Measurements from ENCODE around the gene ZC3H10.
"Not testable (repeated sequence)": the region's sequence is repeated elsewhere in the genome, so short reads cannot be mapped to it uniquely, and the experiment has no call there.

Gene ZC3H10

GRCh38 chr12:56154246-56154771 lies 36.2 kb downstream of the ZC3H10 start:
- Histone ChIP-seq H3K4me3 (ENCODE audit: low read length) (no peak overlapping the region), H3K27me3 (ENCODE audit: control insufficient read depth, insufficient read depth, low read length) (no peaks in the 10 kb centered on the region), H3K36me3 (ENCODE audit: control insufficient read depth, insufficient read depth, low read length) (peaks cover 4% of the 10 kb centered on the region), H3K27ac (ENCODE audit: low read depth, low read length) (no peak overlapping the region), H3K4me1 (ENCODE audit: control insufficient read depth, insufficient read depth, low read length) (peaks cover 9% of the 10 kb centered on the region), H3K9ac (ENCODE audit: low read length) (no peak overlapping the region)

- Histone ChIP-seq H3K9ac (ENCODE audit: low read length) (no peak overlapping the region), H3K27me3 (ENCODE audit: control insufficient read depth, insufficient read depth, low read length) (no peaks in the 10 kb centered on the region), H3K27ac (ENCODE audit: low read depth, low read length) (no peak overlapping the region), H3K4me3 (ENCODE audit: low read length) (no peak overlapping the region), H3K36me3 (ENCODE audit: control insufficient read depth, insufficient read depth, low read length) (peaks cover 8% of the 10 kb centered on the region), H3K4me1 (ENCODE audit: control insufficient read depth, insufficient read depth, low read length) (peaks cover 11% of the 10 kb centered on the region)
Measured at GRCh38 chr12:56154818-56155217, 36.8 kb downstream of the ZC3H10 start.

DNA sequence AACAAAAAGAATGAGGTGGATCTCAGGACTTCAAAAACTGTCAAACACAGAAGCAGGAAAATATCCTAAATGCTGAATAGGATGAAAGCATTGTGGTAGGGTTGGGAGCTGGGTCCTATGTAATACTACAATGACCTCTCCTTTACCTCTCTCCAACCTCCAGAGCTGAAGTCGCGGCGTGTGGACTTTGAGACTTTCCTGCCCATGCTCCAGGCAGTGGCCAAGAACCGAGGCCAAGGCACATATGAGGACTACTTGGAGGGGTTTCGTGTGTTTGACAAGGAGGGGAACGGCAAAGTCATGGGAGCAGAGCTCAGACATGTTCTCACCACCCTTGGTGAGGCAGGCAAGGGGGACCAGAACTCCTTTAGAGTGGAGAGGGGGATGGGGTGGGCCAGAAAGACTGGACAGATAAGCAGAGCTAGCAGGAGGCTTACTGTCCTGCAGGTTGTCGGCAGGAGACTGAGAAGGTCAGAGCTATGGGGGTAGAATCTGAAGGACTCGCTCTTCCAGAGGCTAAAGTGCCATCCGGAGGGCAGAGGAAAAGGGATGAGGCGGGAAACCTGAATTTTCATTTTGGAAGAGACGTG lies 37.3 kb downstream of the ZC3H10 start:
- H3K9ac ChIP-seq (ENCODE audit: low read length), result no peak overlapping the region
- H3K4me1 ChIP-seq (ENCODE audit: control insufficient read depth, insufficient read depth, low read length), result peaks cover 14% of the 10 kb centered on the region
- no peak overlapping the region for H3K27ac ChIP-seq (ENCODE audit: low read depth, low read length)
- H3K36me3 ChIP-seq (ENCODE audit: control insufficient read depth, insufficient read depth, low read length), result peaks cover 12% of the 10 kb centered on the region
- H3K4me3 ChIP-seq (ENCODE audit: low read length), result no peak overlapping the region
- H3K27me3 ChIP-seq (ENCODE audit: control insufficient read depth, insufficient read depth, low read length), result no peaks in the 10 kb centered on the region

DNA sequence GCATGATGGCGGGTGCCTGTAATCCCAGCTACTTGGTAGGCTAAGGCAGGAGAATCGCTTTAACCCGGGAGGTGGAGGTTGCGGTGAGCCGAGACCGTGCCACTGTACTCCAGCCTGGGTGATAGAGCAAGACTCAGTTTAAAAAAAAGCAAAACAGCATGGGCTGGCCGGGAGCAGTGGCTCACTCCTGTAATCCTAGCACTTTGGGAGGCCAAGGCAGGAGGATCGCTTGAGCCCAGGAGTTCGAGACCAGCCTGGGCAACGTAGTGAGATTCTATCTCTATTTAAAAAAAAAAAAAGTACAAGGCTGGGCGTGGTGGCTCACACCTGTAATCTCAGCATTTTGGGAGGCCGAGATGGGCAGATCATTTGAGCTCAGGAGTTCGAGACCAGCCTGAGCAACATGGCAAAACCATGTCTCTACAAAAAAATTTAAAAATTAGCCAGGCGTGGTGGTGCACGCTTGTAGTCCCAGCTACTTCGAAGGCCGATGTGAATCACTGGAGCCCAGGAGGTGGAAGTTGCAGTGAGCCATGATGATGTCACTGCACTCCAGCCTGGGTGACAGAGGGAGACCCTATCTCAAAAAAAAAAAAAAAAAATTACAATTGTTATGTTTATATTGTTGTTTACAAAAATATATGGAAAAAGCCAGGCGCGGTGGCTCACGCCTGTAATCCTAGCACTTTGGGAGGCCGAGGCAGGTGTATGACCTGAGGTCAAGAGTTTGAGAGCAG lies 38.6 kb downstream of the ZC3H10 start:
- H3K36me3 ChIP-seq (ENCODE audit: control insufficient read depth, insufficient read depth, low read length), result peaks cover 24% of the 10 kb centered on the region
- H3K27me3 ChIP-seq (ENCODE audit: control insufficient read depth, insufficient read depth, low read length); H3K9ac ChIP-seq (ENCODE audit: low read length): not testable (repeated sequence)
- peak overlapping the region; percentile 99 for H3K4me3 ChIP-seq (ENCODE audit: low read length)
- H3K4me1 ChIP-seq (ENCODE audit: control insufficient read depth, insufficient read depth, low read length), result peaks cover 17% of the 10 kb centered on the region
- peak overlapping the region; percentile 88 for H3K27ac ChIP-seq (ENCODE audit: low read depth, low read length)

GRCh38 chr12:56157201-56158028 lies 39.3 kb downstream of the ZC3H10 start:
- peak overlapping the region; percentile 49 for H3K9ac ChIP-seq (ENCODE audit: low read length)
- peak overlapping the region; percentile 99 for H3K4me3 ChIP-seq (ENCODE audit: low read length)
- H3K36me3 ChIP-seq (ENCODE audit: control insufficient read depth, insufficient read depth, low read length), result peaks cover 32% of the 10 kb centered on the region
- peak overlapping the region; percentile 88 for H3K27ac ChIP-seq (ENCODE audit: low read depth, low read length)
- no peaks in the 10 kb centered on the region for H3K27me3 ChIP-seq (ENCODE audit: control insufficient read depth, insufficient read depth, low read length)
- peaks cover 20% of the 10 kb centered on the region for H3K4me1 ChIP-seq (ENCODE audit: control insufficient read depth, insufficient read depth, low read length)

DNA sequence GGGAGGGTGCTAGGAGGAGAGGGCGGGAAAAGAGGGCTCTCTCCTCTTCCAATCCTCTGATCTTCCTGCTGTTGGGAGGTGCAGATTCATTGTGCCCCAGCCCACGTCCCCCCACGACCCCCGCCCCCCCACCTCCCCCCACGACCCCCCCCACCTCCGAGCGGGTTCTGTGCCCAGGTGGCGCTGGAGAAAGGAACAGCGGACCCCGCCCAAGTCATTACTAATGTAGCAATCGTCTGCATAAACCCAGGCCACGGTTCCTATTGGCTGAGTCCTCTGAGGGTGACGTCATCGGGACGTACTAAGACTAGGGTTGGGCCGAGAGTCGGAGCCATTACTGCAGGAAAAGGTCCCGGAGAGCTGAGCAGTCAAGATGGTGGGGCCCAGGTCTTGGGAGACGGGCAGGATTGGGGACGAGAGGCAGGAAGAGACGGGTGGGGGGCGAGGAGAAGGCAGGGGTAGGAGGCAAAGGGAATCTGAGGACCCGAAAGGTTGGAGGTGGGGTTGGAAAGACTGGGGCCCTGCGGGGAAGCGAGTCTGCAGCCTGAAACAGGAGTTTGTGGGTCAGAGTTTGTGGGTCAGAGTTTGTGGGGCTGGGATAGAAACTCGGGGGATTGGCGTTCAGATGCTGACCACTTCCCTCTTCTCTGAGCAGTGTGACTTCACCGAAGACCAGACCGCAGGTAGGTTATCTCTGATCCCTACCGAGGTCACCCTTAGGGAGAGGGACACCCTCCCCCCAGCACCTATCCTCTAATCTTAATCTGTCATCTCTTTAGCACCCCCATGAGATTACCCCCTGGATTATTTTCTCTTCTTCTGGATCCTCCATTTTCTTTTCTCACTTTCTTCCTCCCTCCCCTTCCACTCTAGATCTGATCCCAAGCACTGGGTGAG lies 40.2 kb downstream of the ZC3H10 start, which contains the start of gene MYL6:
MYL6 (plus strand) TSS at position 331 of the 897 bp plus-strand sequence; CDS start at position 374, 43 bp downstream.
- H3K4me3 ChIP-seq (ENCODE audit: low read length), result peak within 1 kb of the TSS; percentile 99
- no peaks in the 10 kb centered on the region for H3K27me3 ChIP-seq (ENCODE audit: control insufficient read depth, insufficient read depth, low read length)
- peaks cover 19% of the 10 kb centered on the region for H3K4me1 ChIP-seq (ENCODE audit: control insufficient read depth, insufficient read depth, low read length)
- H3K27ac ChIP-seq (ENCODE audit: low read depth, low read length), result peak within 1 kb of the TSS; percentile 99
- peak within 1 kb of the TSS; percentile 99 for H3K9ac ChIP-seq (ENCODE audit: low read length)
- peaks cover 37% of the 10 kb centered on the region for H3K36me3 ChIP-seq (ENCODE audit: control insufficient read depth, insufficient read depth, low read length)

GRCh38 chr12:56158926-56159461 lies 40.9 kb downstream of the ZC3H10 start:
- Histone ChIP-seq H3K36me3 (ENCODE audit: control insufficient read depth, insufficient read depth, low read length) (peaks cover 37% of the 10 kb centered on the region), H3K9ac (ENCODE audit: low read length) (peak overlapping the region; percentile 99), H3K27me3 (ENCODE audit: control insufficient read depth, insufficient read depth, low read length) (no peaks in the 10 kb centered on the region), H3K4me3 (ENCODE audit: low read length) (peak overlapping the region; percentile 99), H3K4me1 (ENCODE audit: control insufficient read depth, insufficient read depth, low read length) (peaks cover 19% of the 10 kb centered on the region), H3K27ac (ENCODE audit: low read depth, low read length) (peak overlapping the region; percentile 99)

GRCh38 chr12:56159482-56160192 lies 41.6 kb downstream of the ZC3H10 start:
- Histone ChIP-seq H3K27me3 (ENCODE audit: control insufficient read depth, insufficient read depth, low read length) (no peaks in the 10 kb centered on the region), H3K36me3 (ENCODE audit: control insufficient read depth, insufficient read depth, low read length) (peaks cover 37% of the 10 kb centered on the region), H3K4me3 (ENCODE audit: low read length) (peak overlapping the region; percentile 99), H3K9ac (ENCODE audit: low read length) (peak overlapping the region; percentile 99), H3K27ac (ENCODE audit: low read depth, low read length) (peak overlapping the region; percentile 99), H3K4me1 (ENCODE audit: control insufficient read depth, insufficient read depth, low read length) (peaks cover 19% of the 10 kb centered on the region)

DNA sequence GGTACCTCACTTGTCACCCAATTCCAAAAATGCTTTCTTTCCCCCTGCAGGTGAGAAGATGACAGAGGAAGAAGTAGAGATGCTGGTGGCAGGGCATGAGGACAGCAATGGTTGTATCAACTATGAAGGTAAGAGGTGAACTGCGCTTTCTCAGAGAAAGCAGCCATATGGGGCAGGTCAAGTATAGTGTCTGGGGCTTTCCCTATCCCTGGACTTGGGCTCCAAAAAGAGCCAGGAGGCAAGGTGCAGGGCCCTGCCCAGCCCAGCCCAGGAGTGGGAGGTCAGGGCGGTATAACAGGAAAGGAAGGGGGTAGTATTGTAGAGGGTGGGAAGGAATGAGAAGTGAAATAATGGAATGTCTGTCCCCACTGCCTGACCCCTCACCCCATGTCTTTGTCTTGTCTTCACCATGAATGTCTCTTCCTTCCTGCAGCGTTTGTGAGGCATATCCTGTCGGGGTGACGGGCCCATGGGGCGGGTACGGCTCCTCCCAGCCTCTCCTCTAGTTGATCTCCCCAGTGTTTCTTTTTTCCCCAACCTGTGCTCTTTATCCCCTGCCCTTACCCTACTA lies 42.2 kb downstream of the ZC3H10 start:
- peak overlapping the region; percentile 99 for H3K4me3 ChIP-seq (ENCODE audit: low read length)
- H3K27ac ChIP-seq (ENCODE audit: low read depth, low read length), result peak overlapping the region; percentile 99
- peaks cover 19% of the 10 kb centered on the region for H3K4me1 ChIP-seq (ENCODE audit: control insufficient read depth, insufficient read depth, low read length)
- H3K27me3 ChIP-seq (ENCODE audit: control insufficient read depth, insufficient read depth, low read length), result no peaks in the 10 kb centered on the region
- H3K36me3 ChIP-seq (ENCODE audit: control insufficient read depth, insufficient read depth, low read length), result peaks cover 37% of the 10 kb centered on the region
- H3K9ac ChIP-seq (ENCODE audit: low read length), result peak overlapping the region; percentile 99

- H3K4me3 ChIP-seq (ENCODE audit: low read length), result peak overlapping the region; percentile 99
- peaks cover 19% of the 10 kb centered on the region for H3K4me1 ChIP-seq (ENCODE audit: control insufficient read depth, insufficient read depth, low read length)
- peak overlapping the region; percentile 40 for H3K9ac ChIP-seq (ENCODE audit: low read length)
- H3K27ac ChIP-seq (ENCODE audit: low read depth, low read length), result peak overlapping the region; percentile 99
- no peaks in the 10 kb centered on the region for H3K27me3 ChIP-seq (ENCODE audit: control insufficient read depth, insufficient read depth, low read length)
- peaks cover 42% of the 10 kb centered on the region for H3K36me3 ChIP-seq (ENCODE audit: control insufficient read depth, insufficient read depth, low read length)
Measured at GRCh38 chr12:56160894-56161689, 43.0 kb downstream of the ZC3H10 start.
